ENCODE measurements around the gene CMTR1.

Gene CMTR1

DNA sequence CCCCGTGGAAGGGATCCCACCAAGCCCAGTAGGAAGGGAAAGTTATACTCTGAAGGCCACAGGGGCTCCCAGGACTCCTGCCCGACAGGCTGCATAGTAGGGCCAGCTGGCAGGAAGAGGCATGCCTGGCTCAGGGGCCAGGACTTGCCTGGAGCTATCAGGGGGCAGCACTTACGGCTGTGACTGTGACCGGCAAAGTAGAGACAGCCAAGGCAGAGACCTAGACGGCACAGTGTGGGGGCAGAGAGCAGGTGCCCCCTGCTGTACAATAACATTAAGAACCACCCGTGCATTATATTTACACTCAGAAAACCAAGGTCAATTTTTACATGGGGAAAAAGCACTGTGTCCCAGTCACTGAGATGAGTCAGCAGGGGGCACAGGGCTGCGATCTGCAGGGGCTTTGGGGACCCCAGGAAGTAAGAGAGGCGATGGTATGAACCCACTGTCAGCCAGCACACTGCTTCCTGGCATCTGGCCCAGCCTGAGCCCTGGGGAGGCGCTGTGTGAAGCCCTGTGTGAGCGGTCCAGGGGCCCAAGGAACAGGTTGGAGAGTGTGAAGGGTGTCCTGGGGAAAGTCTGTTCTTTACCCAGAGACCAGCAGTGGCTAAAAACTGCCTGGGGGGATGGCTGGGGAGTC, 56.8 kb downstream of the CMTR1 start:
- H3K27ac ChIP-seq, result no peak overlapping the region

DNA sequence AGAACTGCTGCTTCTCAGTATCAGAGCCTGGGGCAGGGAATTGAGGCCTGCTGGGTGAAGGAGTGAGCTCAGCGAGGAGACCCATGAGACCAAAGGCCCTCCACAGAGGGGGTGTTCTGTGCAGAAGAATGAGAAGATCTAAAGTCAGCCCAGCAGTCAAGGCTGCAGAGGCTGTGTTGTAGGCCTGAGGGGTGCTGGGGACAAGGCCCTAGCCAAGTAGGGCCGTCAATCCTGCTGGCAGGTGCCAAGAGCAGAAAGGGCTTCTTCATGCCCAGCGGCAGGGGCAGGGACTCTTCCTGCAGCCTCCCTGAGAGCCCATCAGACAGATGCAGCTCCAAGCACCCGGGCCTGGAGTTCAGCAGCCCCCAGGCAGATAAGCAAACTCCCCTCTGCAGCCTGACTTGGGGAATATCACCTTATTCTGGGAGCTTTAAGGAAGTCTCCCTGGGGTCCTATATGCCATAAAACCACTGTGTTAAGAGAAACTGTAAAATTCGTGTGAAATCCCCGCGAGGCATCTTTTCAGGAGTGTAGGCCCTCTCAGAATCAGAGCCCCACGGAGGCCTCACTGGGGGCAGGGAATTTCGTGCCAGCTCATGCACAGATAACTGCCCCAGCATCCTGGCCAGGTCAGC, 57.6 kb downstream of the CMTR1 start:
- TF ChIP-seq ZFX (IDR thresholded peaks at IDR 0.05; ENCODE audit: borderline replicate concordance), result no peak
- TF ChIP-seq, protein P1, sequence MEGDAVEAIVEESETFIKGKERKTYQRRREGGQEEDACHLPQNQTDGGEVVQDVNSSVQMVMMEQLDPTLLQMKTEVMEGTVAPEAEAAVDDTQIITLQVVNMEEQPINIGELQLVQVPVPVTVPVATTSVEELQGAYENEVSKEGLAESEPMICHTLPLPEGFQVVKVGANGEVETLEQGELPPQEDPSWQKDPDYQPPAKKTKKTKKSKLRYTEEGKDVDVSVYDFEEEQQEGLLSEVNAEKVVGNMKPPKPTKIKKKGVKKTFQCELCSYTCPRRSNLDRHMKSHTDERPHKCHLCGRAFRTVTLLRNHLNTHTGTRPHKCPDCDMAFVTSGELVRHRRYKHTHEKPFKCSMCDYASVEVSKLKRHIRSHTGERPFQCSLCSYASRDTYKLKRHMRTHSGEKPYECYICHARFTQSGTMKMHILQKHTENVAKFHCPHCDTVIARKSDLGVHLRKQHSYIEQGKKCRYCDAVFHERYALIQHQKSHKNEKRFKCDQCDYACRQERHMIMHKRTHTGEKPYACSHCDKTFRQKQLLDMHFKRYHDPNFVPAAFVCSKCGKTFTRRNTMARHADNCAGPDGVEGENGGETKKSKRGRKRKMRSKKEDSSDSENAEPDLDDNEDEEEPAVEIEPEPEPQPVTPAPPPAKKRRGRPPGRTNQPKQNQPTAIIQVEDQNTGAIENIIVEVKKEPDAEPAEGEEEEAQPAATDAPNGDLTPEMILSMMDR (IDR thresholded peaks at IDR 0.05), result no peak
- H3K27ac ChIP-seq, result no peak overlapping the region

More for the DNA sequence above, 56.8 kb downstream of the CMTR1 start:
- TF ChIP-seq, protein P1 (IDR thresholded peaks at IDR 0.05), result peak; percentile 15; the same call in 1 of the 2 replicates
- TF ChIP-seq ZFX (IDR thresholded peaks at IDR 0.05; ENCODE audit: borderline replicate concordance), result no peak

DNA sequence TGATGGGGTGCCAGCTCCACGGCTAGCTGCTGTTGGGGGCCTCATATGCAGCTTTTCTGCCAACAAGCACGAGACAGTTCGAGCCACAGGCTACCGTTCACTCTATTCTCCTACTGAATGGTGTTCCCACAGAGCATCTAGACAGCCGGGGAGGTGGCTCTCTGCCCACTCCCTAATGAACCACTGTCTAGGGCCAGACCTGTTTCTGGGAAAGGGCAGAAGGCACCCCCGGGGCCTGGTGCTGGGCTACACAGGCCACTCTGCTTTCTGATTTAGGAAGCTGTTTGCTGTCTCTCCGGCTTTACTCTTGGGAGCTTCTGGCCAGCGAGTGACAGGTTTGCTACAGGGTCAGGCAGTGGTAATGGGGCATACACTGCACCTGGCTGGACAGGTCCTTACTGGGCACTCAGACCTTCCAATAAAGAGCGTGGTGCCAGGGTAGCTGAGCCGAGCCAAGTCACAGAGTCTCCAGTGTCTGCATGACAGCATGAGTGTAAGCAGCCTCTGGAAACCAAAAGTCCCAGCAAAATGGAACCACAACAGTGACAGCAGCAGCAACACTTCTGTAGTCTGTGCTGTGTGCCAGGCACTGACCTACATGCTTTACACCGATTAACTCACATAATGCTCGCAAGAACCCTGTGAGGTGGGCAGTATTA, 58.3 kb downstream of the CMTR1 start:
- no peak overlapping the region for H3K27ac ChIP-seq
- no peak for TF ChIP-seq ZFX (IDR thresholded peaks at IDR 0.05; ENCODE audit: borderline replicate concordance)
- TF ChIP-seq, protein P1 (IDR thresholded peaks at IDR 0.05), result no peak

DNA sequence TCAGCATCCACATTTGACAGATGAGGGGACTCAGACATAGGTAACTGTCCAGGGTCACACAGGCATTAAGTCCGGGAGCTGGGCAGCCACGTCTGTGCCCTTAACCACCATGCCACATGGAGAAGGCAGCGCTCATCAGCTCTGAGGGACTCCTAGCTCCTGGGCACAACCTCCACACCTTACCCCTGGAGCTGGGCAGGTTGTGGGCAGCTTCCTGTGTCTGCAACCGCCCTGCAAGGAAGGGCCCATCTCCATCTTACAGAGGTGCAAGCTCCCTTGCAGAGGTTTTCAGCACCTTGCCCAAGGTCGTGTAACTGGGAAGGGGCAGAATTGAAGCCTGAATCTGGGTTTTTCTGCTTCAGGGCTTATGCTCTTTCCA, 58.8 kb downstream of the CMTR1 start:
- no peak for TF ChIP-seq ZFX (IDR thresholded peaks at IDR 0.05; ENCODE audit: borderline replicate concordance)
- TF ChIP-seq, protein P1 (IDR thresholded peaks at IDR 0.05), result no peak
- H3K27ac ChIP-seq, result no peak overlapping the region

DNA sequence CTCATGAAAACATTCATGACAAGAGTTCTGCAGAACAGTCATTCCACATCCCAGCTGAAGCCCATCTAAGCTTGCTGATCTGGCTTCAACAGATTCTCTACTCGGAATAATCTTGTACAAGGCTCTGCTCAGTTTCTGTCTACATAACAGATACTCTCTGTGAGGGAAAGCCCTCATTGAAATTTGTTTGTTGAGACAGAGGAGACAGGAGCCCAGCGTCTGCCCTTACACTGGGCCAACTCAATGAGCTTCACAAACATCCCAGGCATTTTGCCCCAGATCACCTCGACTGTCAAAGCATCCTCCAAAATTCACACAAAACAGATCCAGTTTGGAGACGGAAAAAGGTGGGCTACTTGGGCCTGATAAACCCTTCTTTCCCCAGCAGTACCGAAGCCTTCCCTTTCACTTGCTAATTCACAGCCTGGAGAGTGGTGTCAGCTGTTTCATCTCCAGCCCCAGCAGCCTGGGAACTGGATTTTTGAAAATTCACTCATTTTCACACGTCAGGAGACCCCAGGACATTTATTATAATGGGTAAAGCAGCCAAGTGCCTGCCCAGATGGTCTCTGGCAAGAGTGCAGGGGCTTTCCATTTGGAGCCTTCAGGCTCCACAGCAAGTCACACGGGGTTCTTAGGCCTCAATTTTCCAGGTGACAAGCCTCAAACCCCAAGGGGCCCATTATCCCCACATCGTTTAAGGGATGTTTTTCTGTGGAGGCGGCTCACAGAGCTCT, 59.4 kb downstream of the CMTR1 start:
- no peak overlapping the region for H3K27ac ChIP-seq
- no peak for TF ChIP-seq ZFX (IDR thresholded peaks at IDR 0.05; ENCODE audit: borderline replicate concordance)
- TF ChIP-seq, protein P1 (IDR thresholded peaks at IDR 0.05), result no peak

DNA sequence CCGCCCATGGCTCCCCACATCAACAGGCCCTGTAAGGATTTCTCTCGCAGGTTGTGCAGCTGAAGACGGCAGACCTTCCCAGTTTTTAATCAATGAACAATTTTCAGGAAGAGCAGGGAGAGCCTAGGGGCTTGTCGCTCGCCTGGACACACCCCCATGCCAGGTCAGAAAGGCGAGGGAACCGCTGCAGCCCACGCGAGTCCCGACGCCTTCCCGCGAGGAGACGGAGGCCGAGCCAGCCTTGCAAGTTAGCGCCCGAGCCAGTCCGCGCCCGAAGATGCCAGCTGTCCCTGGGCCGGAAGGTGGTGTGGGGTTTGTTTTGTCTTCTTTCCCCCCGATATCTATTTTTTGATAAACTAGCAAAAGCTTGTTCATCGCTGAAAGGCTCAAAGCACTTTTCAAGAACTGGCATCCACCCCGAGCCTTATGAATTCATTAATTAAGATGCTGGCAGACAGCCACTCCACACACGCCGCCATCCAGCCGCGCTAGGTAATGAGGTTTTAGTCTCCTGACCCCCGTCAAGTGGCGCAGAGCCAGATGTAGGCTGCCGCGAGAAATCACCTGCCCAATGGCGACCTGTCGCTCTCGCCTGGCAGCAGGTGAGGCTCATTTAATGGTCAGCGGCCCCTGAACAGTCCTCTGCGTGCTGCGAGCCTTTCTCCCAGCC, 60.1 kb downstream of the CMTR1 start:
- no peak for TF ChIP-seq ZFX (IDR thresholded peaks at IDR 0.05; ENCODE audit: borderline replicate concordance)
- TF ChIP-seq, protein P1 (IDR thresholded peaks at IDR 0.05), result no peak

More for the DNA sequence above, 60.1 kb downstream of the CMTR1 start:
- no peak overlapping the region for H3K27ac ChIP-seq

All from 22Rv1 (cell line).